ENCODE results near the gene C14orf180. TPM values are rescaled to one million over a fixed set of nuclear protein-coding genes. Genes with fewer than 3 reads are reported as not detected.

Gene C14orf180
- polyA plus RNA-seq, 12 donors, result 3.5 to 11.3 (median 7.0) TPM; not detected in 2

DNA sequence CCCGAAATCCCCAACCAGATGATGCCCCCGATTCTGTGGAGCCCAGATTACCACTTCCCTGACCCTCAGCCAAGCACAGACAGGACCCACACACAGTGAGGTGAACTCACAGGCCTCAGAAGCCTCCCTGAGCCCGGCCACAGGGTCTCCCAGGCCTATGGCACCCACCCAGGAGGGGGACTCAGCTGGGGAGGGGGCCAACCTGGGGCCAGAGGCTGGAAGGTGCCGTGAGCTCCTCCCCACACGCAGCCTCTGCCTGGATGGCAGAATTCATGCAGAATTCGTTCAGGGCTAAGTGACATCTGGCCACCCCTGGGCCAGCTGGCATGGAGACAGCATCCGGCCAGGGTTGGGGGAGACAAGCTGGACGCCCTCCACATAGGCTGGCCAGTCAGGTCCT lies 13.2 kb downstream of the C14orf180 start:
- DNase-seq, result no peak

DNA sequence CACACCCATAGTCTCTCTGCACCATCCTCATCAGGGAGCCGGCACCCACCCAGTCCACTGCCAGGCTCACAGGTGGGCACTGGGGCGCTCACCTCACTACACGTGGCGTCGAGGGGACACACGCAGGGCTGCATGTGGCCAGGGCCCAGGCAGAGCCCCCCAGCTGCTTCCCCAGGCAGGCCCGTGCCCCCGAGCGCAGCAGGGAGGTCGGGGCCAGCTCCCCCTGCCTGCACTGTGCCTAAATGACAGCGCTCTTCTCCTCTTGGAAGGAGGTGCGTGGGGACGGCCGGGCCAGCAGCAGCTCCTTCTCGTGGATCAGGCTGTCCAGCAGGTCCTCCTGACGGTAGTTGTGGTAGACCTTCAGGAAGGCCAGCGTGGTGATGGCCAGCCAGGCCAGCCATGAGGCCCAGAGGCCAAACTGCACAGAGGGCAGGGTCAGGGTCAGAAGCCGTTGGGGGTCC lies 13.7 kb downstream of the C14orf180 start:
- no peak for DNase-seq

DNA sequence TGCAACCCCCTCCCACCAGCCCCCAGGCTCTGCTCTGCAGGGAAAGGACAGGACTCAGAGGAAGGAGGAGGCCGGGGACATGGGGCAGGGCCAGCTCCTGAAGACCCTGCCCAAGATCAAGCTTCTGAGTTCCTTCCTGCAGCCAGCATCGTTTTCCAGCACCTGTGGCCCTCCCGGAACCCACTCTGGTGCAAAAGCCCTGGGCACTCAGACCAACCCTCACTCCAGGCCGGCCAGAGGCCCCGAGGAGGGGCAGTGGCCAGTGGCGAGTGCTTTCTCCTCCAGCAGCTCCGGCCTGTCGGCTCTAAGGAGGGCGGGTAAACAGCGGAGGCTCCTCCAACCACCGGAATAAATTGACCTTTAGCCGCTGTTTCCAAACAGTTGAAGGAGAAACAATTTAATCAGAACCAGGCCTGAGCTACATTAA lies 14.2 kb downstream of the C14orf180 start:
- DNase-seq, result no peak

DNA sequence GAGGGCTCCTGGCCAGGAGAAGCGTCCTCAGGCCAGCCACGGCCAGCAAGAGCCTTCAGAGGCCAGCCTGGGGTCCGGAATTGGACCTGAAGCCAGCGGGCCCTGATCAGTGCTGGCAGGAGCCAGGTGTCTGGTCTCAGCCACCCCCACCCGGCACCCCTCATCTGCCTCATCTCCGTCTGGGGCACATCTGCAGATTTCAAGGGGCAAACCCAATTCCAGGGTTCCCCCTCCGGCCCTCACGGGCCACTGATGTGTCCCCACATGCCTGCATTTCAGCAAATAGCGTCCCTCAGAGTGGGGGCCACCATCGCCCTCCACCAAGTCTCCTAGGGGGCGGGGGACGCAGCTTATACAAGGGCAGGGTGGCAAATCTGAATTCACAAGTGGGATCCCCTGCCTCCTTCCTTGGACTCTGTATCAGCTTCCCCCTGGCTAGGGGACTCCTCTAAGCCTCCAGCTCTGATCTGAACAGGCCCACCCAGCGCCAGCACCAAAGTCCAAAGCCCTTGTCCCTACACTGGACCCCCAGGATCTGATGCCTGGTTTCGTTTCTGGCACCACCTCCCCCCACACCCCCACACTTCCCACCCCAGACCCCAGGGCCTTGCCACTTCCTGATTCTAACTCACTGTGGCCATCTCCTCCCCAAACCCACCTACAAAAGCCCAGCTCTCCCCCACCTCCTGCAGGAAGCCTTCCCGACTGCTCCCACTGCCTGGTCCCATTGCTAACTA lies 14.9 kb downstream of the C14orf180 start:
- DNase-seq, result no peak

DNA sequence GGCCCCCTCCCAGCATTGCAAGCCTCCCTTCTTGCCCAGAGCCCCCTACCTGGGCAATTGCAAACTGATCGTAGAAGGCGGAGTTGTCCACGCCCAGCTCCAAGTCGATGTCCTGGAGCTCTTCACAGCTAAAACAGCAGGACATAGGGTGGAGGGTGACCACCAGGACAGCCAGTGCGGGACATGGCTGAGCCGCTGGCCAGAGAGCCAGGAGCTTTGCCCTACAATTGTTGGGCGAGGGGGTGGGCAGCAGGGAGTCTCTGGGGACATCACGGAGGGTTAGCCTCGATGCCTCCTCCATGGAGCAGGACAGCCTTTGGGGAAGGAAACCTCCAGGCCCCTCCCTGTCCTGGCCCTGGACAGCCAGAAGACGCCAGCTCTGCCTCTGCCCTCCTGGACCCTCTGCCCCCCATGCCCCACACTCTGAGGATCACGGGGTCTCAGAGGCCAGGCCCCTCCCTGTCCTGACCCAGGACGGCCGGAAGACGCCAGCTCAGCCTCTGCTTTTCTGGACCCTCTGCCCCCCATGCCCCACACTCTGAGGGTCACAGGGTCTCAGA lies 15.6 kb downstream of the C14orf180 start:
- no peak for DNase-seq

DNA sequence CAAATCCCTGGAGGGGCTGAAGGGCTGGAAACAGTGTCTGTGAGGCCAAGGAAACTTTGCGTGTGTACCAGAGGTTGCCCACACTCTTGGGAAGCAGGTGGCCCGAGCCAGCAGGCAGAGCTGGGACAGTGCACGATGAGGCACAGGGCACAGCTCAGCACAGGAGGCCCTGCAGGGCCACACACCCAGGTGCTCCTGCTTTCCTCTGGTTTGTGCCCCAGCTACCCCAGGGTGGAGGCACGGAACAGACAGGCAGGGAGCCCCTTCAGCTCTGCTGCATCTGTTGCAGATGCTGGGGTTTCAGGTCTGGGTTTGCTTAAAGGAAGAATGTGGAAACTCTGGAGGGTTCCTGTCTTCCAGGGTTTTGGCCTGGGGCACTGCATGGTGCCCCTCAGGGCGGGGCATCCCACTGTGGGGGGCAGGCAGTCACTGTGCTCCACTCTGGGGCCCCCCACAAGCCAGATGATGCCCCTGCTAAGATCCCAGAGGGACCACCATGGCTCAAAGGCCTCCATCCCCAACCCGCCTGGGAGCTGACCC lies 16.4 kb downstream of the C14orf180 start:
- no peak for DNase-seq

DNA sequence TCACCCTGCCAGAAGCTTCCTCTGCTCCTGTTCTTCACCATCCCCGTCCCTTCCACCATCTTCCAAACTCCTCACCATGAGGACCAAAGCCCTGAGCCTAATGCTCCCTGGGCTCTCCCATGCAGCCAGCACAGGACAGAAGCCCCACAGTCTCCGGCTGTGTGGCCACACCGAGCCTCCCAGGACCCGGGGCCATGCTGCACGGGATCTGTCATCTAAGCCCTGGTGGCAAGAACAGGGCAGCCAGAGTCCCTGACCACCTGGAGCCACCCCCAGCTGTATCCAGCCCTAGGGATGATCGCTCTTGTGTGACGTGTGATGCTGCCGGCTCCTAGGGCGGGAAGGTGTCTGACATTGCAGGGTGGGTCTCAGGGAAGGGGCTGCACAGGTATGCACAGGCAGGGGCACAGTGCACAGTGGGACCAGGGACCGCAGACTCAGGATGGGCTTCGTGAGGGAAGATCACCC lies 16.9 kb downstream of the C14orf180 start:
- DNase-seq, result no peak

DNA sequence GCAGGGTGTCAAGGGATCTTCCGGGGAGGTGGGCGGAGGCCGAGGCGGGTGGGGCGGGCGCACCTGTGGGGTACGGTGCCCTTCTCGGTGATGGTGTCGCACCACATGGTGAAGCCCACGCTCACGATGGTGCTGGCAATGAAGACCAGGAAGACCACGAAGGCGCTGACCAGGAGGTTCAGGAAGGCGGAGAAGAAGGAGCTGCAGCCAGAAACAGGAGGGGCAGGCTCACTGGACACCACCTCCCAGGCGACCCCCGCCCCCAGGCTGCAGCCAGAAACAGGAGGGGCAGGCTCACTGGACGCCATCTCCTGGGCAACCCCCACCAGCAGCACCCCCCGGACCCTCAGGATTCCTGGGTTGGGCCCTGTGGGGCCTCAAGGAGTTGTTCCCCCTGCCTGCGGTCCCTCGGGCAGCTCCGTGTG lies 17.4 kb downstream of the C14orf180 start:
- DNase-seq, result no peak

DNA sequence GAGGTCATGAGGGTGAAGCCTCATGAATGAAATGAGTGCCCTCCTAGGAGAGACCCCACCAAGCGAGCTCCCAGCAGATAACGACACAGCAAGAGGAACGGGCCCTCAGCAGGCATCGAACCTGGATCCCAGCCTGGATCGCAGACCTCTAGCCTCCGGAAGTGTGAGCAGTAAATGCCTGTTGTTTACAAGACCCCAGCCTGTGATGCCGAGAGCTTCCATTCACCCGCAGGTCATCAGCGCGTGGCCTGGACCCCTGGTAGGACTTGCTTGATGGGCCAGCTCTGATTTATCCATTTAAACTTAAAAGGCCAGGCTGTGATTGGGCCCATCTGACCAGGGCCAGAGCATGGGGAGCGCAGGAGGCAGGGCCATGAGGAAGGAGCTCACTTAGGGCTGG lies 18.0 kb downstream of the C14orf180 start:
- no peak for DNase-seq

DNA sequence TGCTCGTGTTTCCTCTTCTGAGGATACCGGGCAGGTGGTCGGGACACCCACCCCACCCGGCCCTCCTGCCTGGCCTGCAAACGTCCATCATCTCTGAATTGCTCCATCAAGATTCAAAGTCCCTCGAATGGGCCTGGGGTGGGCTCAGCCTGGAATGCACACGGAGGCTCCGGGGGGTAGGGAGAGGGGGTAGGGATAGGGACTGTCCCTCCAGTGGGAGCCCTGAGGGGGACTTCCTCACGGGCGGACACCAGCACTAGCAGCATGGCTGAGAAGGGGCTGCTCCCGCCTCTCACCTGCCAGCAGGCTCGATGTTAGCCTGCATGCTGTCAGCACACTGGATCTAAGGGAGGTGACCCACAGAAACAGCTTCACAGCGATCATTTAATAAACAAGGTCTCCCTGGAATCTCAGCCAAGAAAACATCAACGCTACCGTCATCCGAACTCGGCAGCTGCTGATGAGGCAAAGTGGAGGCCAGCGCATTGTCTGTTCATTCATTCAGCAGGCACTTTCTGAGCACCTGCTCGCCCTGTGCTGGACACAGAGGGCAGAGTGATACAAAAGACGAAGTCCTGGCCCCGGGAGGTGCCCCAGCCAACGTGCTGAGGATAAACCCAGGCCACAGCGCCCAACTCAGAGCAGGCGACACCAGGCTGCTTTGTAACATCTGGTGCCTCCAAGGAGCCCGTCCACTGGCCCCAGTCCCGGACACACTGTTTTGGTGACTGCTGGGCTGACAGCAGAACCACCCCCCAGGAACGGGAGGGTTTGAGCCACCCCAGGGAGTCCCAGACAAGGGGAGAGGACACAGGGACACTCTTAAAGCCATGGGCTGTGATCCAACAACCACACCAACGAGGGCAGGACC lies 18.7 kb downstream of the C14orf180 start:
- DNase-seq, result no peak

DNA sequence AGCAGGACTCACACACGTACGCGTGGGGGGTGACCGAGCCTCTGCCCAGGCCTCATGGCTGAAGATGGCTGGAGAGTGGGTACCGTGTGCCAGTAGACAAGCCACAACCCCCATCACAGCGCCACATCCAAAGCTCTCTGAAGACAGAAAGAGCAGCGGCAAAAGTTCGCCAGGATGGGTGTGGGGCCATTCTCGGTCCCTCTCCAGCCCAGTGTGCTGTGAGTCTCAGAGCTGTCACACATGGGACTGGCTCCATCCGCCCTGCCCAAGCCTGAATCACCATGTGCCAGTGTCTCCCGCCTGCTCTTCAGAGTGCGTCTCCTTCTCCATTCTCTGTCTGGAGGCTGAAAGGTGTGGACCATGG lies 19.3 kb downstream of the C14orf180 start:
- no peak for DNase-seq

DNA sequence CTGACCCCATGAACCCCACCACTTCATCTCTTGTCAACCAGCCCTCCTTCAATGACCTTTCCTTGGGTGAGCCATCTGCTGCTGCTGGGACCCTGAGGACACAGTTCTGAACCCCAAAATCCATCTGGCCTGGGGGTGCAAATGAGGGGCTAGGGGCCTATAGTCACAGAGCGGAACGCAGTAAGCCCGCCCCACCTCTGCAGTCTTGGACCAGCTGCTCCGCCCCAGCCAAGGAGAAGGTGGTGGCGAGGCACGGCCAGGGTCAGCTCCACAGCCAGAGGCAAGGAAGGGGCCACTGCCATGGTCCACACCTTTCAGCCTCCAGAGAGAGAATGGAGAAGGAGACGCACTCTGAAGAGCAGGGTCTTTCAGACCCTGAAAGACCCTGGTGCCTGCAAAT lies 19.9 kb downstream of the C14orf180 start:
- no peak for DNase-seq

DNA sequence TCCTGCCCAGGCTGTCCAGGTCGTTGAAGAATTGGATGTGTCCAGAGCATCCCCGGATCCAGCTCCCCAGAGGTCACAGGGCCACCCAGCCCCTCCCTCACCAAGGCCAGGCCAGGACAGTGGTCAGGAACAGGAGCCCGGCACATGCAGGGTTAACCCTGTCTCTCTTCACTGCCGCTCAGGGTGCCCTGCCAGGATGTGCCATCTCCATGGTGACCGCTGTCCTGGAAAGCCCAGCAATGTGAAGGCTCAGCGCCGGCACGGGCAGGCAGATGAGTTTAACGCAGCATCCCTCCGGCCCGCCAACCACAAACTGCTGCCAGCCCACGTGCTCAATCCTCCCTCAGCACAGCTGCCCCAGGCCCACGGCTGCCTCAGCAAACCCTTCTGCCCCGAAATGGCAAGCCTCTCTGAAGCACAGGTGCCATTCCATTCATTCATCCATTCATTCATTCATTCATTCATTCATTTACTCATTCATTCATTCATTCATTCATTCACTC lies 20.6 kb downstream of the C14orf180 start:
- no peak for DNase-seq

DNA sequence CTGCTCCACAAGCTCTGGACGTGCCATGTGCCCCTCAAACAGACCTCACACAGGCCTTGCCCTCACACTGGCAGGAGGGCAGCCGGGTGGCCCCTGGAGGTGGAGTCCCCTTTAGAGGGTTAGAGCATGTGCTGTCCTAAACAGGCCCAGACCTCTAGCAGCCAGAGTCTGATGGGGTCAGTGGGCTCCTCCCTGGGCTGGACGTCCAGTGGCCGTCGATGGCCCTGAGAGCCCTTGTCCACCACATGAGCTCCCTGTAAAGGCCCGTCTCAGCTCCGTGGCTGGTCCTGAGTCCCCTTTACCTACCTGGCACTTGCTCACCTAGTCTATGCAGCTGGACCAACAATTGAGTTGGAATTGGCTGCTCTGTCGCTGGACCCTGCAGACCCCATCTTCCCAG lies 21.2 kb downstream of the C14orf180 start:
- no peak for DNase-seq

DNA sequence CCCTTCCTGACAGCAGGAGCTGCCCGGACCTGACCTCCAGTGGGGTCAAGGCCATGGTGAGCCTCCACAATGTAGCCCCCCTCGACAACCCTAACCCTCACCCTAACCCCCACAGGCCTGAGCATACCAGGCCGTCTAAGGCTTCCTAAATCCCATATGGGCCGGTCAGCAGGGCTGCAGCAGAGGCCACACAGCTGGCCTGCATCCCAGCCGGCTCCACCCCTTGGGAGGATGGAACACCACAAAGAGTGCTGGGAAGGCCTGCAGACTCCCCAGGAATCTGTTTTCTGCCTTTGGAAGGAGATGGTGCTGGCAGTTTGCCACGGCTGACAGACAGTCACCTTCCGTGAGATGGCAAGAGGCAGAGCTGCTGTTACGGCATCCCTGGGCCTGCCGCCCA lies 22.2 kb downstream of the C14orf180 start:
- no peak for DNase-seq

DNA sequence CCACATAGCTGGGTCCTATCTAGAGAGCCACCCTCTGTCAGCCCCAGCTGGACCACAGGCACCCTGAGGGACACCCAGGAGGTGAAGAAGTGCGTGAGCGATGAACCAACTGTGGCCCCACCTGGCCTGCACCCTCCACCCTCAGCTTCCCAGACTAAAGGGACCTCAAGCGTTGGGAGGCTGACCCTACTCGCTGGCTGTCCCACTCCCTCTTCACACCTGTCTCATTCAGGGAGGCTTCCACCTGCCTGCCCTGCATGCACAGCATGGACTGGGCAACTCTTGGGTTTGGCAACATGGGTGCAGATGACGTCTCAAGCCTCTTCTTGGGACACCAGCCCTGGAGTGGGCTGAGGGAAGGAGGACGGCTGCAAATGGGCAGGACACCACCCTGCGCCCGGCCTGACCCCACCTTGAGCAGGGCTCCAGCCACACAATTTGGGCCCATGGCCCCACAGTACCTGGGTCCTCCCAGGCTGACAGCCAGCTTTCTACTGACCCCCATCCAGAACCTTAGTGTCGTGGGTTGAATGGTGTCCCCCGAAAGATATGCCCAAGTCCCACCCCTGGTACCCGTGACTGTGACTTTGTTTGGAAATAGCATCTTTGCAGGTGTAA lies 22.9 kb downstream of the C14orf180 start:
- no peak for DNase-seq

DNA sequence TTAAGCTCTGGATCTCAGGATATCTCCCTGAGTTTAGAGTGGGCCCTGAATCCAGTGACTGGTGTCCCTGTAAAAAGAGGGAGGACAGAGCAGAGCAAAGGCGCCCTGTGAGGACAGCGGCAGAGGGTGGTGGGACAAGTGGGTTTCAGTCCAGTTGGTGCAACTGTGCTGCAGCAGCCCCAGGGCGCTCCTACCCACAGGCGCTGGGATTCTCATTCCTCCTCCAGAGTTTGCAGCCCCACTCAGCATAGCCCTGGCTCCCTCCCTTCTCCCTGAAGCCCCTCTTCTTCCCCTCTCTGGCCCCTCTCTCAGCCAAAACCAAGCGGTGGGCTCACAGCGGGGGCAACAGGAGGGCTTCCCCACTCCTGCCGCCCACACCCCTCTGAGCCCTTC lies 23.4 kb downstream of the C14orf180 start:
- no peak for DNase-seq

DNA sequence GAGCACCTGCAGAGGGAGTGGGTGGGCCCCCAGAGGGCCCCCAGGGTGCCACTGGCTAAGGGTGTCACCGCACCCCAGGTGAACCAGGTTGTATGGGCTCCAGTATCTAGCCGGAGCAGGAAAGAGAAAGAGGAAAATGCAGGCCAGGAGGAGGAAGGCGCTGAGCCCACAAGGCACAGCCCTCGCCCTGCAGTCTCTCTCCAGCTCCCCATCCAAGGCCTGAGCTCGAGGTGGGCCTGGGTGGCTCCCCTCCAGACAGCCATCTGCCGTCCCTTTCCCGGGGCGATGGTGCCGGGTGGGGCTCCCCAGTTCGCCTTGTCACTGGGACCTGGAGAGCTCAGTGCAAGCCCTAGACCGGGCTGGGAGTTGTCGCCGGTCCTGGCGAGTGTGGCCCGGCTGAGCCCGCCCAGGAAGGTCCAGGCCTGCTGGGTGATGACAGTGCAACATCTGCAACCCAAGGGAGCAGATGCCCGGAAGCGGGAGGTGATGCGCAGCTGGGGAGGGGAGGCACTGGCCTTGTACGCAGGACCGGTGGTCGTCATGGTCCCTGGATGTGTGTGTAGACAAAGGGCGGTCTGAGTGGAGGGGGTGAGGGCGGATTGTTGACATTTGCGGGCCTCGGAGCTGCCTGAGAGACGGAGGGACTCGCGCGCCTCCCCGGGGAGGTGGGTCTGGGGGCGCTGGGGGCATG lies 24.3 kb downstream of the C14orf180 start:
- no peak for DNase-seq

DNA sequence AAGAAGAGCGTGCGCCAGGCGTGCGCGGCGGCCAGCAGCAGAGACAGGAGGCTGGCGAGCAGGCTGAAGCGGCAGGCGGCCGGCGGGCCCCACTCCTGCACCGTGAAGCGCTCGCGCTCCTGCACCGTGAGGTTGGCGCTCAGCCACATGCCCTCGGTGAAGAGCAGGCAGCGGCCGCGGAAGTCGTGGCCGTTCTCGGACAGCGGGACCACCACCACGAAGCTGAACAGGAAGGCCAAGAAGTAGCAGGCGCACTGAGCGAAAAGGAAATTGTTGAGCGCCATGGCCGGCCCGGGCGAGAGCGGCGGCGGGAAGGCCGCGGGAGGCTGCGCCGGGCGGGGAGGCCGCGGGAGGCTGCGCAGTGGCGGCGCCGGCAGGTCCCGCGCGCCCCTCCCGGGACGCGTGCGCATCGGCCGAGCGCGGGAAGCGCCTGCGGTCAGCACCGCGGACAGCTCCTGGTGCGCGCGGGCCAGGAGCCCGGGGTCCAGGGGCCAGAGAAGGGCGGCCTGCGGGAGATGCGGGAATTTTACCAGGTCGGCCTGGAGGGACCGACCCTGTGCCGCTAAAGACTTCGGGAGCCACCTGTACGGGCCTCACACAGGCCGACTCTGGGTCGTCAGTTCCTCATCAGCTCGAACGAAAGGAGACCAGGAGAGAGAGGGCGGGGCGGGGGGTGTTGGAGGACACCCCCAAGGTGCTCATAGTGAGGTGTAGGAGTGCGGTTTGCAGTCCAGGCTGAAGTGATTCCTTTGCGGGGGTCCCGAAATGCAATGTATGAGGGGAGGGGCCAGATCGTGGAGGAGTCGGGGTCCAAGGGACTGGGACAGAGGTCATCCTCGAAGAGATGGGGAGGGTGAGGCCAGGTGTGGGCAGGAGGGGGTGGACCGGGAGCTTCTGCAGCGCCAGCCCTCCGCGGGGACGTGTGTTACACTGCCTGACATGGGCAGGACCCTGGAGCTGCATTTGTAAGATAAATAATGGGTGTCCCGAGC lies 25.2 kb downstream of the C14orf180 start, which contains the start of gene TMEM179:
TSS of gene TMEM179 (minus strand) at position 315 of the 992 bp plus-strand sequence. CDS start at position 284, 31 bp downstream.
- DNase-seq, result peak; percentile 61

DNA sequence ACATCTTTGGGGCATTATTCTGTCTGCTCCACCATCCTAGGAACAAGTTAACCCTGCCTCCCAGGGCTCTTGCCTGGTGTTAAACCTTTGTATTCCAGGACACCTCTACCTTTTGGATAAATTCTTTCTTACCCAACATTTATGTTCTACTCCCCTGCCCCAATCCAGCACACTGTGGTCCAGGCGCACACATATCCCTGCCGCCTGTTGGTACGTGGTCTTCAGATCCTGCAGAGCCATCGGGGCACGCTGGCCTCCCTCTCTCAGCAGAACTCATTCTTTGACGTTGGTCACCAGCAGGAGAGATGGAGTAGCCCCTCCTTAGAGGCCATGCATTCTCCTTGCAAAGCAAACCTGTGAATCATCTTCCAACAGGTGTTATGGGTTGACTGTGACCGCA lies 30.1 kb downstream of the C14orf180 start:
- DNase-seq, result no peak

Measured in muscle of arm (tissue), 12 donors.